Right ventricle myocardium inferior (tissue), 1 donor: Measurements from ENCODE around the gene SRPRB. TPM values are rescaled to one million over a fixed set of nuclear protein-coding genes. Genes with fewer than 3 reads are reported as not detected.

Experiments
- ATAC-seq: fragments of 200-7000 bp; cut with Tn5 transposase; one replicate; pipeline ENCODE4 v1.9.1; 2020; ENCODE audit warnings: mild to moderate bottlenecking, moderate library complexity
- DNase-seq: peaks from one replicate; pipeline ENCODE4 v3.0.0; 2021; ENCODE audit errors: missing footprints
- intact Hi-C: fragments of 100-400 bp; cut with DNase I; formaldehyde crosslinking; loops from one replicate; pipeline ENCODE4 v1.11.0; 2022
- total RNA-seq: library from RNA; stranded (reverse); fragmentation: NEBNext Ultra II Directional; extraction: Animal tissue kit (Norgen Biotek cat#: 25700); gene quantifications from one replicate; pipeline ENCODE4 v1.2.1, GENCODE V29; 2021
- donor health status: DM: no; HTN: yes; CAD: no; lungs with severe emphysema.

The SRPRB gene
- total RNA-seq, 1 donor from 2014 or later: 27.2 TPM

- ATAC-seq: no peak
- DNase-seq: no peak
- intact Hi-C loops: no loop called here
These were observed 15.5 kb downstream of the SRPRB start for GRCh38 chr3:133820889-133821675.

- intact Hi-C loops: no loop called here
- peak; percentile 65 for ATAC-seq
- no peak for DNase-seq
These were observed 16.4 kb downstream of the SRPRB start for GRCh38 chr3:133821767-133822638.

GRCh38 chr3:133824961-133825485 lies 19.4 kb downstream of the SRPRB start:
- ATAC-seq (no peak), DNase-seq (no peak)
- intact Hi-C loops: no loop called here

DNA sequence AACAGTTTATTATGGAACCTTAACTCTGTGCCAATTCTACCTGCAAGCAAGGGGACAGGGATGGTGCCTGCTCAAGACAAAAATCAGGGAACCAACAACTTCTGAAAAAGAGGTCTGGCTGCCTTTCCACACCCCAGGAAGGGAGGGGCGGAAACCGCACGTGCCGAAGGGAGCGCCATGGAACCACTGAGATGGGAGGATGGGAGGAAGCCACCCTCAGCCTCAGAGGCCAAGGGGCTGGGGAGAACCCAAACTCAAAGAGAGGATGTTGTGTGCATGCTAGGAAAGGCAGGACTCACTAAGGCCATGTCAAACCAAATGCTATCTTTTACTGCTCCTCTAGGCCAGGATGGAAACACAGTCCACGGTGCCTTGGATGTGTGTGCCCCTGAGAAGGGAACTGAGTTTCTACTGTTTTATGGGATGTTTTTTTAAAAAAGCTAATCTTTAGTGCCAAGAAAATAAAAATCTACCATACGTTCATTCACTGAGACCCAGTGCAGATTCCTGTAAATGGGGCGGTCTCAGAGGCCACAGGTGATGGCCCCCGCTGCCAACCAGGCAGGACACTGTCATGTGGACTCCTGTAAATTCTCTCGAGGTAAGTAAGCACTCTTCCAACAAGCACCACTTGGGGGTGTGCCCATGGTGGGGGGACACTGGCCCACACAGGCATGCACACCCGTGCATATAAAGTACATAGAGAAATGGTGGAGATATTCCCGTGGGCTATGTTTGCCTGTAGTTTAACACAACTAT lies 20.5 kb downstream of the SRPRB start:
- ATAC-seq: no peak
- no peak for DNase-seq
- intact Hi-C loops: no loop called here

- no peak for ATAC-seq
- intact Hi-C loops: no loop called here
- no peak for DNase-seq
These were observed 21.5 kb downstream of the SRPRB start for GRCh38 chr3:133827136-133827535.

DNA sequence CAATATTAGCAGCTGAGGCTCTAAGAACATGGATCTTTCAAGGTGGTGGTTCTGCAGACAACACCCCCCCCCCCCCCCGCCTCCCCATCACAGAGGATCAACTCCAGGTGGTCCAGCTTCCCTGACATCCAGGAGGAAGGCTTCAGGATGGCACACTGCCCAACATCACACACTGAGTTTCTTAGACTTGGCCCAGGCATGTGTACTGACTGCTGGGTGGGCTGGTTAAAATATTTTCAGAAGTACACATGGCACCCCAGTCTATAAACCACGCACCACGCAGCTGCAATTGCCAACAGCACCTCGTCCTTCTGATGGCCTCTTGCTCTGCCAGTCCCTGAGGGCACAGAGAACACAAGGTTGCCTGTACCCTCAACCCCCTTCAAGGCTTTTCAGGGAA lies 22.1 kb downstream of the SRPRB start:
- intact Hi-C loops: loop anchor here (2.0 kb wide), 1 partner anchor 65 kb away; no protein-coding TSS in a partner anchor
- no peak for ATAC-seq
- no peak for DNase-seq

- DNase-seq (no peak), ATAC-seq (peak; percentile 69)
- intact Hi-C loops: loop anchor here (2.0 kb wide), 1 partner anchor 64 kb away; no protein-coding TSS in a partner anchor
These were observed 23.1 kb downstream of the SRPRB start for GRCh38 chr3:133828576-133829309.

- ATAC-seq: peak; percentile 55
- no peak for DNase-seq
- intact Hi-C loops: loop anchor here (2.0 kb wide), 1 partner anchor 63 kb away; no protein-coding TSS in a partner anchor
These were observed 23.7 kb downstream of the SRPRB start for GRCh38 chr3:133829310-133829707.

DNA sequence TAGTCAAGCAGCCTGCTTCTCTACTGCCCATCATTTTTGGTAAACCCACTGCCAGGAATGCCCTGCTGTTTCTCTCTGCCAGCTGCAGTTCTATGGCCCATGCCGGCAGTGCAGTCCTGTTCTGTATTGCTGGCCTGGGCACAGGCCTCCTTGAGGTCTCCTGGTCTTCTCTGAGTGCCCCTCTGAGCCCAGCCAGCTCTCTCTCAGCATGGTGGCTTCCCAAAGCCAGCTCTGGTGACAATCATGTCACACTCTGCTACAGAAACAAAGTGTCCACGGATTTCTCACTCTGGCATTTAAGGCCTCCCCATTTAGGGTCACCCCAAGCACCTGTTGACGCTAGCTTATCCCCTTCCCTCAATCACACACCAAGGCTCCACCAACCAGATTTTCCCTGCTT lies 24.5 kb downstream of the SRPRB start:
- DNase-seq: no peak
- ATAC-seq: peak; percentile 54
- intact Hi-C loops: no loop called here

- ATAC-seq: no peak
- intact Hi-C loops: no loop called here
- no peak for DNase-seq
These were observed 26.6 kb downstream of the SRPRB start for GRCh38 chr3:133831966-133832801.

DNA sequence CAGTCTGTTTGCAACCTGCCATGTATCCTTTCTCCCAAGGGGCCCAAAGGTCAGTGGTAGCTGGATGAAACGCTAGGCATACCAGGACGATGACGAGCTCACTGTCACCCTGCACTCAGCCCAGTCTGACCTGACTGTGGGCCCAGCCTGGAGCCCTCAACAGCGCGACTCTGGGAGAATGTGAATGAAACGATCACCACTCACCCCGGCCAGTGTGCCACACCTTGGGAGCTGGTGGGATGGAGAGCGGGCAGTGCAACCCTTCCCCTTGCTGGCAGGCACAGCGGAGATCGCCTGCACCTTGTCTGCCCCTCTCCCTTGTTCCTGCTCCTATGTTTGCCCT lies 27.2 kb downstream of the SRPRB start:
- ATAC-seq (no peak), DNase-seq (no peak)
- intact Hi-C loops: no loop called here

DNA sequence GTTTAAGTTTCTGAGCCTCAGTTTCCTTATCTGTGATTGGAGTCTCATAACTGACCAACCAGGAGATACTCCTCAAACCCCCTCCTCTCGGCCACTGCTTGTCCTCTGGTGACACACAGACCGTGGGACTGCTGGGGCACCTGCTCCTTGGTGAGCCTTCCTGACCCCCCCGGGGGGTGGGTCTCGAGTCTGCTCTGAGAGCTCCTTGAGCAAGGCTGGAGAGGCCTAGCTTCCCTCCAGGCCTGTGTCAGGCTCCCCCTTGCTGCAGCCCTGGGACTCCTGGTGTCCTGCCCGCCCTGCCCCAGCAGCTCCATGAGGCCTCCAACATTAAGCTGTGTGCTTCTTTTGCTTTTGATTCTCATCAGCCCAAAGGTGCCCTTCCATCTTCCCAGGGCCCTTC lies 27.7 kb downstream of the SRPRB start:
- ATAC-seq (no peak), DNase-seq (no peak)
- intact Hi-C loops: no loop called here

DNA sequence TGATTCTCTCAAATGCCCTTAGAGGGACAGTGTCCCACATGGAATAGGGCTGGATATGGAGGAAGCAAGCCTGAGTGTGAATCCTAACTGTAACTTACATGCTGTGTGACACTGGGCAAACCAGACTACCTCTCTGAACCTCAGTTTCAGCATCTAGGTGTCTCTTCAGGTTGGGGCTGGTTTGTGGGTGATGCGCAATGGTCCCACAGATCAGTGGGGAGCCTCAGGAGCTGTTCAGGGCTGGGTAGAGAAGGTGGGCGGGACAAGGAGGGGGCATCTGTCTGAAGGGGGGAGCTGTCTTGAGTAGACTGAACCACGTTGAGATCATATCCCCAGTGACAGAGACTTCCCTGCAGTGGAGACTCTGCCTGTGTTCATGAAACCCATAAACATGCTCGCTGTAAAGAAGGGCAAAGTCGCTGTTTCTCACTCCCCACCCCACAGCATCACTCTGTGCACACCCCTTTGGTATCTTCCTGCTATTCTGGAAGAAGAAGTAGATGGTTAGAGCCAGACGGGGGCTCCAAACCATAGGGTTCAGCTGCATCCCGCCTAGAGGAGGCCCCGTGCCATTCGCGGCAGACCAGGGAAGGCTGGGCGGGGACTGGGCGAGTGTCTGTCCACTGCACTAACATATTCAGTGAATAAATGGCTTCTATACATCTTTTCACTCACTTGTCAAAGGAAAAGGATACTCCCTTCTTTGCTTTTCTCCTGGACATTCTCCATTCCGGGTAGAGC lies 28.4 kb downstream of the SRPRB start:
- no peak for ATAC-seq
- no peak for DNase-seq
- intact Hi-C loops: no loop called here

GRCh38 chr3:133834621-133835417 lies 29.2 kb downstream of the SRPRB start:
- DNase-seq (no peak), ATAC-seq (no peak)
- intact Hi-C loops: no loop called here

- DNase-seq (no peak), ATAC-seq (no peak)
- intact Hi-C loops: no loop called here
These were observed 29.8 kb downstream of the SRPRB start for GRCh38 chr3:133835418-133835743.

- ATAC-seq: no peak
- intact Hi-C loops: no loop called here
- peak; percentile 69 for DNase-seq
These were observed 30.3 kb downstream of the SRPRB start for GRCh38 chr3:133835961-133836360.
